H1 (cell line): Measurements from ENCODE around the gene SPOP.
"Not testable (repeated sequence)": the region's sequence is repeated elsewhere in the genome, so short reads cannot be mapped to it uniquely, and the experiment has no call there.

ENCODE experiments used
- GABPA ChIP-seq: IDR thresholded peaks from 2 replicates; pipeline ENCODE4 v1.6.1; 2011; ENCODE audit warnings: mild to moderate bottlenecking, low read length, moderate library complexity, borderline replicate concordance; ENCODE audit not compliant: insufficient read depth
- HDAC2 ChIP-seq, 2 experiments: fragments of 300-600 bp in 1 of 2; sonication (generic) in 1 of 2; IDR thresholded peaks; 2 replicates each; pipeline ENCODE4 v1.6.1; 2011 to 2012; ENCODE audit warnings: low read depth in 2 of 2, low read length in 2 of 2, mild to moderate bottlenecking in 2 of 2, moderate library complexity in 2 of 2, borderline replicate concordance in 1 of 2, inconsistent platforms in 1 of 2
- POLR2A ChIP-seq, 2 experiments: IDR thresholded peaks; 1 replicate in 1 of 2; 2 replicates in 1 of 2; pipeline ENCODE4 v1.6.1; 2011; ENCODE audit warnings: low read depth in 2 of 2, low read length in 2 of 2, mild to moderate bottlenecking in 2 of 2; ENCODE audit errors: control extremely low read depth in 1 of 2
- POLR2AphosphoS5 ChIP-seq: IDR thresholded peaks from 2 replicates; pipeline ENCODE4 v1.6.1; 2011; ENCODE audit warnings: low read depth, low read length
- SIN3A ChIP-seq, 2 experiments: IDR thresholded peaks in 1 of 2; conservative IDR thresholded peaks in 1 of 2; 2 replicates each; pipeline ENCODE4 v1.6.1; 2011 to 2012; ENCODE audit warnings: low read length in 2 of 2, improper control_type of control experiment in 1 of 2, low read depth in 1 of 2, mild to moderate bottlenecking in 1 of 2
- TAF1 ChIP-seq: IDR thresholded peaks from 2 replicates; pipeline ENCODE4 v1.6.1; 2011; ENCODE audit warnings: mild to moderate bottlenecking, low read depth, low read length
- USF2 ChIP-seq: IDR thresholded peaks from 2 replicates; pipeline ENCODE4 v1.6.1; 2011; ENCODE audit warnings: low read length, improper control_type of control experiment

GRCh38 chr17:49568695-49569047, 109.2 kb downstream of the SPOP start:
- not testable (repeated sequence) for TF ChIP-seq HDAC2 (IDR thresholded peaks at IDR 0.05; ENCODE audit: borderline replicate concordance in 1 of 2, low read depth in 2 of 2, low read length in 2 of 2); POLR2A (IDR thresholded peaks at IDR 0.05; ENCODE audit: control extremely low read depth in 1 of 2, low read depth in 2 of 2, low read length in 2 of 2); USF2; POLR2AphosphoS5; SIN3A (conservative IDR thresholded peaks at IDR 0.05 in 1 of 2, IDR thresholded peaks at IDR 0.05 in 1 of 2; ENCODE audit: low read depth in 1 of 2, low read length in 2 of 2); TAF1; GABPA
